CD4-positive, alpha-beta T cell treated with Interleukin-4 for 4 hours (primary cell): ENCODE data around the gene LYPD8.
"Not testable (repeated sequence)": the region's sequence is repeated elsewhere in the genome, so short reads cannot be mapped to it uniquely, and the experiment has no call there.

Source experiments
- DNase-seq: peaks from one replicate; pipeline ENCODE4 v3.0.0-alpha.2; 2020

The LYPD8 gene

GRCh38 chr1:248755517-248755916, at the start of gene LYPD8:
Gene LYPD8 (minus strand): TSS chr1:248755759. CDS start chr1:248751081, 4,678 bp downstream.
- no peak for DNase-seq

DNA sequence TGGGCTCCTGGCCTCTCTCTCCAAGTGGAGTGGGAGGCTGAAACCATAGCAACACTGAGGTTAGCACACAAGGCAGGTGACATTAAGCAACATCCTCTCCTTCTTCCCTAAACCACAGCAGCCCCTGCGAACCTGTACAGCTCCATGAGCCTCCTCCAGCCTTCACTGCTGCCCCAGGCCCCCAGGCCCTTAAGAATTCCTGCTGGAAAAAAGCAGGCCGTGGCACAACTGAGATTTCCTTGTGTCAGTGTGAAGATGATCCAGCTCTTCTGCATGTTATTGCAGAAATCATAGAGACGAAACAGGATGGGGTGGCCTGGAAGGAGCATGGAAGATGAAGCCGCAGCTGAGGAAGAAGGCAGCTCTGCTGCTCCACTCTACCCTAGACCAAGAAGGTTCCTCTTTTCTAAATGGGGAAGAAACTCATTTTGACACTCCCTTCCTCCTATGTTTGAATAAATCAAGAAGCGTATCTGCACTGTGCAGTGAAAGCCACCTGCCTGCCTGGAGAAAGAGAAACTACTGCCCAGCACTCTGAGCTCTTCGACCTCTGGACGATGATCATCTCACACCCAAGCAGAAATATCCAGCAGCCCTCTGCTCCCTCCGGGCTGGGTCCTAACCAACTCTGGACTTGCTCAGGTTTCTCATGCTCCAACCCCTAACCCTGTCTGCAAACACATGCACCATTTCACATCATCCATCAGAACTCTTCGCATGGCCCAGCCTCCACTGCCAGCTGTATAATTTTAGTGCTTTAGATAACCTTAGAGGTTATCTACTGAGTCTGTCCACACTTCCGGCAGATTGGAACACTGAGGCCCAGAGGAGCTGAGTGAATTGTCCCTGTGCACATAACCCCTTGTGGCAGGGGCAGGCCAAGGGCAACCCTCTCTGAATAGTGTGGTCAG, 49.5 kb upstream of the LYPD8 start:
- DNase-seq = no peak

DNA sequence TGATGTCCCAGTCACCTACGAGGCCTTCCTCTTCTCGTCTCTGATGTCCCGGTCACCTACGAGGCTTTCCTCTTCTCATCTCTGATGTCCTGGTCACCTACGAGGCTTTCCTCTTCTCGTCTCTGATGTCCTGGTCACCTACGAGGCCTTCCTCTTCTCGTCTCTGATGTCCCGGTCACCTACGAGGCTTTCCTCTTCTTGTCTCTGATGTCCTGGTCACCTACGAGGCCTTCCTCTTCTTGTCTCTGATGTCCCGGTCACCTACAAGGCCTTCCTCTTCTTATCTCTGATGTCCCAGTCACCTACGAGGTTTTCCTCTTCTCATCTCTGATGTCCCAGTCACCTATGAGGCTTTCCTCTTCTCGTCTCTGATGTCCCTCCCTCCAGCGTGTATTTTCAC, 47.9 kb upstream of the LYPD8 start:
- DNase-seq = not testable (repeated sequence)

DNA sequence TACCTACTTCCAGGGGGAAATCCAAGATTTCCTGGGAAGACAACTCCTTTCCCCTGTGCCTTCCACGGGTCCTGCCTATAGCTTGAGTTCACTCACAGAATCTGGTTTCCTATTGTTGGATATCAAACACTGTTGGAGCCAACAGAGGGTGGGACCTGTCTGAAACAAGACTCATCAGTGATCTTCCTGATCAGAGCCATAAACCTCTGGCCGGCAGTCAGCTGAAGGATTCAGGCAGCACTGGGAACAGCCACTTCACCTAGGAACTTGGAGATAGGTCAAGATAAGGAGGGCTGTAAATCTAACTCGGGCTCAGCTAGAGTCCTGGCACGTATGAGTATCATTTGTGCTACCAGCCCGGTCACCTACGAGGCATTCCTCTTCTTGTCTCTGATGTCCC, 46.9 kb upstream of the LYPD8 start:
- no peak for DNase-seq

DNA sequence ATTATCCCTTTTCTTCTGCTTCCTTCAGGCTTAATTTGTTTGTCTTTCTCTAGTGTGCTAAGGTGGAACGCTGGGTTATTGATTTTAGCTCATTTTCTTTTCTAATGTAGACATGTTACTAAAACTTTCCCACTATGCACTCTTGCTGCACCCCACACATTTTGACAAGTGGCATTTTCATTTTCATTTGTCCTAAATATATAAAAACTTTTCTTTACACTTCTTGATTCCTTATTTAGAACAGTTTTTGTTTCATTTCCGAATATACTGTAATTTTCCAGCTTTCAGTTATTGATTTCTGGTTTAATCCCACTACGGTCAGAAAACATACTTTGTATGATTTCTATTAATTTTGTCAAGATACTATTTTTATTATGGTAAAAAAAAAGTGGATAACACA, 44.9 kb upstream of the LYPD8 start:
- DNase-seq = no peak

- no peak for DNase-seq
These were observed 43.2 kb upstream of the LYPD8 start for GRCh38 chr1:248798791-248799190.

DNA sequence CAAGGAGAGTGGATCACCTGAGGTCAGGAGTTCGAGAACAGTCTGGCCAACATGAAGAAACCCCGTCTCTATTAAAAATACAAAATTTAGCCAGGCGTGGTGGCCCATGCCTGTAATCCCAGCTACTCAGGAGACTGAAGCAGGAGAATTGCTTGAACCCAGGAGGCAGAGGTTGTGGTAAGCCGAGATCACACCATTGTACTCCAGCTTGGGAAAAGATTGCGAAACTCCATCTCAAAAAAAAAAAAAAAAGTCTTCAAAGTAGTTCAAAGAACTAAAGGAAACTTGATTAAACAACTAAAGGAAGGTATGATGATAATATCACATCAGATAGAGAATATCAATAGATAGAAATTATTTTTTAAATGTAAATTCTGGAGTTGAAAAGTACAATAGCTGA, 39.1 kb upstream of the LYPD8 start:
- DNase-seq = not testable (repeated sequence)

DNA sequence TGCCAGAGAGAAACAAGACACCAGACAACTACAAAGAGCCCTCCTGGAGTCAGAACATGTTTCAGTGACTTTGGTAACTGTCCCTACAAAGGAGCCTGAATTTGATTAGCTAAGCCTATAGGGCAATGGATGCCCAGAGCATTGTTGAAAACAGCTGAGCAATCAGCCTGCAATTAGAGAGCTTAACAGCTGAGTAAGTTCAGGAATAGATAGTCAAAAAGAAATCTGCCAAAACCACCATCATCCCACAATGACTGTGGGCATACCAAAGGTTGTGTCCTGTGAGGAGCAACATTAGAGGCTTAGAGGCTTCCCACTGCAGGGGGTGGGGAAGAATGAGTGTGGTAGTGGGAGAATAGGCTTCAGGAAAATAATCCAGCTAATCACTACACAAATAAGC, 38.0 kb upstream of the LYPD8 start:
- no peak for DNase-seq

DNA sequence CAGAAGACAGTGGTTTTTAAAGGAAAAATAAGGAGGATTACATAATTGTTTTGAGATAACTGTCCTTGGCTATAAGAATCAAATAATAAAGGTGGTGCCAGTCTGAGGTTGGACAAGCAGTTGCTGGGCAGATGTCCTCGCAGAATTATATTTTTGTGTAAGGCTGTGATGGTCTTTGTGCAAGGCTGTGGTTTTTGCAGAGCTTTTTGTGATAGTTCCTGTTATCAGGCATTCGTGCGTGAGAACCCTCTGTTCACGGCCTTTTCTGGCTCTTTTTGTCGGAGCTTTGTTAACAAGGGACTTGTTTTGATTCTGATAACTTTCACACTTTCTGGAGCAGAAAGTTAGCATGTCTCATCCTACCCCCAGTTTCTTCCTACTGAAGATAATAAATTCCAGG, 36.8 kb upstream of the LYPD8 start:
- no peak for DNase-seq

DNA sequence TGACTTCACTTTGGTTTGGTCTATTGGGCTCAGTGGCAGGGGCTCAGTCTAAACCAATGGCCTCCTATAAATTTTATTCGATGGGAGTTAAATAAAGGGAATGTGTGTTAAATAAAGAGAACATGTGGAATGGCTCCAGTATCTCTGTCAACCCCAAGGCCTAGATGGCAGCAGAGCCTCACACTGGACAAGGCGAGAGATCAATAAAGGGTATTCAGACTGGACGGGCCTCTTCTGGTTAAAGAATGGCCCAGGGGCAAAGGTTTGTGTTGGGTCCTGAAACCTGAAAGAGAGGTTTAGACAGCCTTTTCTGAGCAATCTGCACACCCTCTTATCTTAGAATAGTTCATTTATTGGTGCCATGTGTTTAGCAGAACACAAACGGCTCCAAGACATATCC, 35.5 kb upstream of the LYPD8 start:
- no peak for DNase-seq

GRCh38 chr1:248790456-248790855, 34.9 kb upstream of the LYPD8 start:
- DNase-seq = no peak

GRCh38 chr1:248789337-248789736, 33.8 kb upstream of the LYPD8 start:
- DNase-seq = not testable (repeated sequence)

- no peak for DNase-seq
These were observed 32.8 kb upstream of the LYPD8 start for GRCh38 chr1:248788327-248788726.

- DNase-seq = no peak
These were observed 31.9 kb upstream of the LYPD8 start for GRCh38 chr1:248787430-248787829.

DNA sequence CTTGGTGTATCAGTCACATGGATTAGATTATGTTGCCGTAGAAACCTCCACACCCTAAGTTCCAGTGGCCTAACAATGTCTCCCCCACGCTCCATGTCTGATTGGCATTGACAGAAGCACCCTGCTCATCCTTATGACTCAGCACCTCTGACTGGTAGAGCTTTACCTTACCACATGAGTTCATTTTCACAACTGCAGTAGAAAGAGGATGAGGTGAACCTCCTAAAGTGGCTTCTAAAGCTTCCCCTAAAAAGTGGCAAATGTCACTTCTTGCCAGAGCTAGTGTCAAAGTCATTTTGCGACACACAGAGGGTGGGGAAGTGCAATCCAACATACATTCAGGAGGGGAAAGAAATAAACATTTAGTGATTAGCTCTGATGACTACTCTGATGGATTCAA, 30.6 kb upstream of the LYPD8 start:
- no peak for DNase-seq

DNA sequence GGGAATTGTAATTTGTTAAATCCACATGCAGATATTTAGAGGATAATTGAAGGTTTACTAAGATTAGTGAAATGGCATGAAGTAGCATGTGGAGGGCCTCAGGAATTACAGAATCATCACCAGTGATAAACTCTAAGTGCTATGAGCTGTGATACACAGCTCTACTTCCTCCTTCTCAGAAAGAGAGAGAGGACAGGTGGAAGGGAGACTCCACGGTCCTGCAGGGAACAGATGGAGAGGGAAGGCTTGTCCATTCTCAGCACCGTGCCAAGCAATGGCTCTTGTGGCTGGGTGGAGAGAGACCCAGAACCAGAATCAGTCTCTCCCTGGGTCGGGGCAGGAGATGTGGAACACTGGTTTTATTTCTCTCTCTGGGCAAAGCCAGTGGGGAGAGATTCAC, 27.8 kb upstream of the LYPD8 start:
- no peak for DNase-seq

DNA sequence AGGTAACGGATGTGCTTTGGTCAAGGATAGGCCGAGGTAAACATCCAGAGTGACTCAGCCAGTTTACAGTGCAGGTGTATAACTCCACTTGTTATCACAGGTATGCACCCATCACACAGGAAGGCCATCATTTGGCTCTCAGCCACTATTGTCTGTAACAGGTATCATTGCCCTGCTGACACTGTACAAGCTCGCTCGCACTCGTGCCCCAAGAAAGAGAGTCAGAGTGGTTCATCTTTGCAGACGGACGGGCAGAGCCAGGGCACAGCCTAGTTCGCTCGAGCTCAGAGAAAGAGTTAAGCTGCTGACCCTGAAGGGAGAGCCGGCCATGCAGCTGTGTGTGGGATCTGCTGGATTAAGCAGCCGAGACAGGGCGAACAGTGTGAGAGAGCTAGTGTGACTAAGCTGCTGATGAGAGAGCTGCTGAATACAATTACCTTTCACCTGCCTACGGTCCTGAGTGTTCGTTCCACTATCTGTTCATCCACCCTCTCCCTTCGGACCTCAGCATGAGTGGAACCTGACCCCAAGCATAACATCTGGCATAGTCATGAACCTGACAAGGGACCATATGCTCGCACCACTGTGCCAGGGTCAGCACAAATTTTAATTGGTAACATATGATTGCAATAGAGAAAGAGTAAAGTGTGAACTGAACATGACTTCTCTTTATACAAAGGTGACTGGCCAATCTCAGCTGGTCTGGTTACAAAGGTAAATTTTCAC, 27.0 kb upstream of the LYPD8 start:
- DNase-seq = no peak

GRCh38 chr1:248779350-248779749, 23.8 kb upstream of the LYPD8 start:
- DNase-seq = no peak

DNA sequence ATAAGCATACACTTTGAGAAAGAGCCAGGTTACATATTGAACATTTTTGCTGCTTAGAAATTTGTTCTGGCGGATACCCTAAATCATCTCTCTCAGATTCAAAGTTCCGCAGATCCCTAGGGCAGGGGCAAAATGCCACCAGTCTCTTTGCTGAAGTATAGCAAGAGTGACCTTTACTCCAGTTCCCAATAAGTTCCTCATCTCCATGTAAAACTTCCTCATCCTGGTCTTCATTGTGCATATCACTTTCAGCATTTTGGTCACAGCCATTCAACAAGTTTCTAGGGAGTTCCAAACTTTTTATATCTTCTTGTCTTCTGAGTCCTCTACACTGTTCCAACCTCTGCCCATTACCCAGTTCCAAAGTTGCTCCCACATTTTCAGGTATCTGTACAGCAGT, 23.3 kb upstream of the LYPD8 start:
- no peak for DNase-seq

GRCh38 chr1:248776991-248777390, 21.4 kb upstream of the LYPD8 start:
- no peak for DNase-seq

GRCh38 chr1:248775441-248775840, 19.9 kb upstream of the LYPD8 start:
- DNase-seq = no peak

GRCh38 chr1:248759644-248760043, 4.1 kb upstream of the LYPD8 start:
- DNase-seq = no peak

DNA sequence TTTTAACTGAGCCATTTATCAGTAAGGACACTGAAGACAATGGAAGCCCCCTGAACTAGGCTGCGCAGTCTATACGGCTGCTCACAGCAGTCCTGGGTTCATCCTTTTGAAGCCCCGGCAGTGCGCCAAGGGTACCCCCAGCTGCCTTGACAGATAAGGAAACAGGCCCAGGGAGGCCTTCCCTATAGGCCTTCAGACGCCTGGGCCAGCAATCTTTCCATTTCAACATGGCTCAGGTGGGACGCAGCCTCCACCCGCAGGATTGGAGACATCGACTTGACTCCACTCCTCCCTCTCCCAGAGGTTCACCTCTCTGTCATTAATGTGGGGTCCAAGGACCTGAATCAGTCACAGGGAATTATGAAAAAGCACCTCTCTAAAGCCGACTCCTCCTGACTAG, 2.8 kb upstream of the LYPD8 start:
- DNase-seq = no peak

GRCh38 chr1:248757784-248758195, 2.2 kb upstream of the LYPD8 start:
- no peak for DNase-seq
